H9 (cell line): ENCODE measurements around the gene SLC6A8. TPM values are rescaled to one million over a fixed set of nuclear protein-coding genes. Genes with fewer than 3 reads are reported as not detected.

Source experiments
- DNase-seq: peaks from one replicate; pipeline ENCODE4 v3.0.0-alpha.2; 2017
- H2AFZ ChIP-seq: one replicate; pipeline ENCODE4 v1.6.1; 2013; ENCODE audit warnings: mild to moderate bottlenecking, low read length, control low read depth, moderate library complexity
- H2AK5ac ChIP-seq: 2 replicates; pipeline ENCODE4 v1.6.1; 2013; ENCODE audit warnings: low read length, control low read depth, mixed read lengths; ENCODE audit not compliant: insufficient read length
- H2BK120ac ChIP-seq: one replicate; pipeline ENCODE4 v1.6.1; 2013; ENCODE audit warnings: low read depth, mild to moderate bottlenecking, low read length, control low read depth, inconsistent platforms; ENCODE audit not compliant: poor library complexity, severe bottlenecking
- H2BK12ac ChIP-seq: 2 replicates; pipeline ENCODE4 v1.6.1; 2013; ENCODE audit warnings: low read length, control low read depth, mixed read lengths, low read depth; ENCODE audit not compliant: insufficient read length
- H2BK15ac ChIP-seq: 2 replicates; pipeline ENCODE4 v1.6.1; 2013; ENCODE audit warnings: low read depth, low read length, control low read depth
- H2BK20ac ChIP-seq: one replicate; pipeline ENCODE4 v1.6.1; 2013; ENCODE audit warnings: low read depth, mild to moderate bottlenecking, low read length, control low read depth, inconsistent platforms; ENCODE audit not compliant: poor library complexity, severe bottlenecking
- H2BK5ac ChIP-seq: 2 replicates; pipeline ENCODE4 v1.6.1; 2013; ENCODE audit warnings: low read length, control low read depth, mixed read lengths; ENCODE audit not compliant: insufficient read length
- H3K14ac ChIP-seq: 2 replicates; pipeline ENCODE4 v1.6.1; 2013; ENCODE audit warnings: low read length, control low read depth; ENCODE audit not compliant: insufficient read depth
- H3K18ac ChIP-seq: 2 replicates; pipeline ENCODE4 v1.6.1; 2013; ENCODE audit warnings: low read depth, mild to moderate bottlenecking, mixed read lengths, low read length, control low read depth; ENCODE audit not compliant: insufficient read length
- H3K23ac ChIP-seq: 2 replicates; pipeline ENCODE4 v1.6.1; 2013; ENCODE audit warnings: low read length, control low read depth, mixed read lengths, low read depth; ENCODE audit not compliant: insufficient read length
- H3K23me2 ChIP-seq: 2 replicates; pipeline ENCODE4 v1.6.1; 2013; ENCODE audit warnings: low read depth, mild to moderate bottlenecking, mixed read lengths, low read length, control low read depth; ENCODE audit not compliant: insufficient read length, poor library complexity, severe bottlenecking
- H3K27ac ChIP-seq: 2 replicates; pipeline ENCODE4 v1.5.1; 2013; ENCODE audit warnings: low read length, control low read depth, mixed read lengths, low read depth; ENCODE audit not compliant: insufficient read length
- H3K27me3 ChIP-seq: 2 replicates; pipeline ENCODE4 v1.6.1; 2013; ENCODE audit warnings: low read length, control low read depth, inconsistent platforms; ENCODE audit not compliant: insufficient read depth
- H3K4ac ChIP-seq: 2 replicates; pipeline ENCODE4 v1.6.1; 2013; ENCODE audit warnings: low read depth, mild to moderate bottlenecking, control low read depth, inconsistent platforms, low read length, moderate library complexity
- H3K4me1 ChIP-seq: 2 replicates; pipeline ENCODE4 v1.6.1; 2013; ENCODE audit warnings: low read length, control low read depth, inconsistent platforms; ENCODE audit not compliant: insufficient read depth
- H3K4me2 ChIP-seq: 2 replicates; pipeline ENCODE4 v1.6.1; 2013; ENCODE audit warnings: low read length, control low read depth, mixed read lengths; ENCODE audit not compliant: insufficient read length, insufficient read depth
- H3K56ac ChIP-seq: 2 replicates; pipeline ENCODE4 v1.6.1; 2013; ENCODE audit warnings: low read depth, mild to moderate bottlenecking, mixed read lengths, low read length, control low read depth; ENCODE audit not compliant: insufficient read length
- H3K79me1 ChIP-seq: 2 replicates; pipeline ENCODE4 v1.6.1; 2013; ENCODE audit warnings: low read depth, mild to moderate bottlenecking, moderate library complexity, low read length, control low read depth, inconsistent platforms; ENCODE audit not compliant: insufficient read depth, poor library complexity, severe bottlenecking
- H3K79me2 ChIP-seq: 2 replicates; pipeline ENCODE4 v1.6.1; 2013; ENCODE audit warnings: low read length, control low read depth, inconsistent platforms; ENCODE audit not compliant: insufficient read depth
- H3K9ac ChIP-seq: 2 replicates; pipeline ENCODE4 v1.6.1; 2013; ENCODE audit warnings: low read length, control low read depth, mixed read lengths; ENCODE audit not compliant: insufficient read length; ENCODE audit errors: extremely low read depth
- H3K9me3 ChIP-seq: one replicate; pipeline ENCODE4 v1.6.1; 2013; ENCODE audit warnings: low read depth, low read length, inconsistent platforms; ENCODE audit not compliant: control insufficient read depth
- H3T11ph ChIP-seq: one replicate; pipeline ENCODE4 v1.6.1; 2013; ENCODE audit warnings: mild to moderate bottlenecking, low read length, control low read depth, inconsistent platforms
- H4K20me1 ChIP-seq: one replicate; pipeline ENCODE4 v1.6.1; 2013; ENCODE audit not compliant: control insufficient read depth, insufficient read length, insufficient read depth
- H4K5ac ChIP-seq: 2 replicates; pipeline ENCODE4 v1.6.1; 2013; ENCODE audit warnings: low read depth, mild to moderate bottlenecking, mixed read lengths, low read length, control low read depth; ENCODE audit not compliant: insufficient read length
- H4K8ac ChIP-seq: replicated peaks from 2 replicates; pipeline ENCODE4 v1.6.1; 2013; ENCODE audit warnings: low read length, control low read depth, mixed read lengths, low read depth; ENCODE audit not compliant: insufficient read length
- H4K91ac ChIP-seq: 2 replicates; pipeline ENCODE4 v1.6.1; 2013; ENCODE audit warnings: low read depth, mild to moderate bottlenecking, moderate library complexity, mixed read lengths, low read length, control low read depth; ENCODE audit not compliant: insufficient read length
- H3K27ac Mint-ChIP-seq, 3 experiments: 2 replicates in 2 of 3; 3 replicates in 1 of 3; pipeline ENCODE4 v1.8.0; 2020 to 2021; ENCODE audit warnings: mixed read lengths in 3 of 3, mild to moderate bottlenecking in 1 of 3, moderate library complexity in 1 of 3
- H3K27me3 Mint-ChIP-seq: 2 replicates; pipeline ENCODE4 v1.8.0; 2021; ENCODE audit warnings: low read depth, mild to moderate bottlenecking, moderate library complexity, mixed read lengths
- H3K36me3 Mint-ChIP-seq, 3 experiments: 2 replicates in 2 of 3; 3 replicates in 1 of 3; pipeline ENCODE4 v1.8.0; 2020 to 2021; ENCODE audit warnings: low read depth in 3 of 3, mixed read lengths in 3 of 3; ENCODE audit not compliant: insufficient read depth in 1 of 3
- H3K4me1 Mint-ChIP-seq, 2 experiments: 2 replicates each; pipeline ENCODE4 v1.8.0; 2020; ENCODE audit warnings: mixed read lengths in 2 of 2
- H3K4me3 Mint-ChIP-seq, 2 experiments: 2 replicates in 1 of 2; 3 replicates in 1 of 2; pipeline ENCODE4 v1.8.0; 2020 to 2021; ENCODE audit warnings: mild to moderate bottlenecking in 2 of 2, mixed read lengths in 2 of 2, moderate library complexity in 1 of 2
- H3K9me3 Mint-ChIP-seq, 2 experiments: 2 replicates in 1 of 2; 3 replicates in 1 of 2; pipeline ENCODE4 v1.8.0; 2020; ENCODE audit warnings: mild to moderate bottlenecking in 2 of 2, mixed read lengths in 2 of 2, moderate library complexity in 1 of 2
- CTCF ChIP-seq: fragments of 200-600 bp; sonication (generic); conservative IDR thresholded peaks from 3 replicates; pipeline ENCODE4 v1.8.0; 2021; ENCODE audit warnings: antibody characterized with exemption, mild to moderate bottlenecking
- WGBS: extraction: QIAGEN DNeasy Blood & Tissue Kit; methylation state at CpG from one replicate; pipeline ENCODE4 v1.1.7; 2013; ENCODE audit warnings: missing lambda C conversion rate, low lambda C conversion rate, mixed read lengths; ENCODE audit not compliant: insufficient read length; ENCODE audit errors: extremely low coverage; 5-methylcytosine and 5-hydroxymethylcytosine counted together
- total RNA-seq: library from RNA; stranded (reverse); gene quantifications from 2 replicates; pipeline ENCODE4 v1.2.1, GENCODE V29; 2021

Gene SLC6A8
- total RNA-seq, 1 experiment from 2014 or later, result 229 TPM

DNA sequence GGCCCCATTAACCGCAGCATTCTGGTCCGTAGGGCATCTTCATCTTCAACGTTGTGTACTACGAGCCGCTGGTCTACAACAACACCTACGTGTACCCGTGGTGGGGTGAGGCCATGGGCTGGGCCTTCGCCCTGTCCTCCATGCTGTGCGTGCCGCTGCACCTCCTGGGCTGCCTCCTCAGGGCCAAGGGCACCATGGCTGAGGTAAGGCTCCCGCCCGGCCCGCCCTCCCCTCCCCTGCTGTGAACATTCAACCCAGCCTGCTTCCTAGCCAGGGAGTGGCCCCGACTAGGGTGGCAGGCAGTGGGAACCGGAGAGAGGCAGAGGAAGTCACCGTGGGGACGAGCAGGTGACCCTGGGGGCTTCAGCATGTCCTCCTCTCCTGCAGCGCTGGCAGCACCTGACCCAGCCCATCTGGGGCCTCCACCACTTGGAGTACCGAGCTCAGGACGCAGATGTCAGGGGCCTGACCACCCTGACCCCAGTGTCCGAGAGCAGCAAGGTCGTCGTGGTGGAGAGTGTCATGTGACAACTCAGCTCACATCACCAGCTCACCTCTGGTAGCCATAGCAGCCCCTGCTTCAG is 7.1 kb downstream of the SLC6A8 start:
- H3K79me1 ChIP-seq, result no peaks in the 10 kb centered on the region
- no peak overlapping the region for H2BK120ac ChIP-seq
- no peak overlapping the region for H4K91ac ChIP-seq
- no peak overlapping the region for H2BK15ac ChIP-seq
- no peaks in the 10 kb centered on the region for H3K27me3 ChIP-seq
- H2AFZ ChIP-seq, result no peak overlapping the region
- no peak overlapping the region for H2BK12ac ChIP-seq
- no peak overlapping the region for H3T11ph ChIP-seq
- H3K4me3 Mint-ChIP-seq, result no peak overlapping the region
- DNase-seq, result no peak
- H2BK20ac ChIP-seq, result no peak overlapping the region
- no peaks in the 10 kb centered on the region; the same call in 1 of the 2 replicates for H3K4me1 ChIP-seq
- H3K27me3 Mint-ChIP-seq, result peaks cover 1% of the 10 kb centered on the region
- H3K27ac Mint-ChIP-seq, result no peak overlapping the region
- H3K4ac ChIP-seq, result no peak overlapping the region
- H3K14ac ChIP-seq, result no peak overlapping the region
- no peaks in the 10 kb centered on the region for H3K23me2 ChIP-seq
- no peak overlapping the region for H2AK5ac ChIP-seq
- no peak overlapping the region for H2BK5ac ChIP-seq
- no peak for TF ChIP-seq CTCF
- H3K4me1 Mint-ChIP-seq, result peaks cover 0 to 8% of the 10 kb centered on the region in 2 experiments; a peak in 2 of 4 replicates
- H4K5ac ChIP-seq, result no peak overlapping the region
- WGBS, result no CpG with 5 or more reads among the region's 23 CpGs
- no peak overlapping the region for H3K56ac ChIP-seq
- H3K23ac ChIP-seq, result no peak overlapping the region
- no peaks in the 10 kb centered on the region for H3K79me2 ChIP-seq
- no peak overlapping the region for H3K27ac ChIP-seq
- no peak overlapping the region for H3K9ac ChIP-seq
- no peaks in the 10 kb centered on the region for H3K9me3 ChIP-seq
- peaks cover 2% of the 10 kb centered on the region for H4K20me1 ChIP-seq
- no peak overlapping the region for H3K4me2 ChIP-seq
- no peak overlapping the region for H3K18ac ChIP-seq
- H3K36me3 Mint-ChIP-seq, result peaks cover 24 to 64% (median 52%) of the 10 kb centered on the region in 3 experiments
- no peak overlapping the region for H4K8ac ChIP-seq
- H3K9me3 Mint-ChIP-seq, result peaks cover 46 to 77% of the 10 kb centered on the region in 2 experiments
